Large intestine (tissue), 3 donors: ENCODE measurements around the gene SPINT2. TPM values are rescaled to one million over a fixed set of nuclear protein-coding genes. Genes with fewer than 3 reads are reported as not detected.

Experiments
- DNase-seq, 2 donors: peaks; one replicate each; pipeline versions ENCODE4 v3.0.0 to v3.0.0-alpha.2; 2013
- H3K27ac ChIP-seq: one replicate; pipeline ENCODE4 v1.5.1; 2013; ENCODE audit warnings: low read length
- H3K27me3 ChIP-seq: 2 replicates; pipeline ENCODE4 v1.6.1; 2013; ENCODE audit warnings: low read length; ENCODE audit not compliant: control insufficient read depth, insufficient read depth
- H3K36me3 ChIP-seq: 2 replicates; pipeline ENCODE4 v1.6.1; 2013; ENCODE audit warnings: low read length; ENCODE audit not compliant: control insufficient read depth, insufficient read depth
- H3K4me1 ChIP-seq: one replicate; pipeline ENCODE4 v1.6.1; 2013; ENCODE audit warnings: low read length; ENCODE audit not compliant: control insufficient read depth, insufficient read depth
- H3K4me3 ChIP-seq: one replicate; pipeline ENCODE4 v1.5.1; 2013; ENCODE audit warnings: low read length
- H3K9me3 ChIP-seq: one replicate; pipeline ENCODE4 v1.6.1; 2013; ENCODE audit warnings: mild to moderate bottlenecking, low read depth, low read length, moderate library complexity; ENCODE audit not compliant: control insufficient read depth
- WGBS: methylation state at CpG from one replicate; pipeline ENCODE4 v1.1.5; 2013; ENCODE audit warnings: low lambda C conversion rate; ENCODE audit not compliant: insufficient coverage; 5-methylcytosine and 5-hydroxymethylcytosine counted together
- polyA plus RNA-seq: library from polyadenylated mRNA; unstranded; fragments of 120-200 nt; gene quantifications from one replicate; pipeline ENCODE4 v1.2.1, GENCODE V29; 2013

The SPINT2 gene
- polyA plus RNA-seq, 1 donor: 390 TPM

DNA sequence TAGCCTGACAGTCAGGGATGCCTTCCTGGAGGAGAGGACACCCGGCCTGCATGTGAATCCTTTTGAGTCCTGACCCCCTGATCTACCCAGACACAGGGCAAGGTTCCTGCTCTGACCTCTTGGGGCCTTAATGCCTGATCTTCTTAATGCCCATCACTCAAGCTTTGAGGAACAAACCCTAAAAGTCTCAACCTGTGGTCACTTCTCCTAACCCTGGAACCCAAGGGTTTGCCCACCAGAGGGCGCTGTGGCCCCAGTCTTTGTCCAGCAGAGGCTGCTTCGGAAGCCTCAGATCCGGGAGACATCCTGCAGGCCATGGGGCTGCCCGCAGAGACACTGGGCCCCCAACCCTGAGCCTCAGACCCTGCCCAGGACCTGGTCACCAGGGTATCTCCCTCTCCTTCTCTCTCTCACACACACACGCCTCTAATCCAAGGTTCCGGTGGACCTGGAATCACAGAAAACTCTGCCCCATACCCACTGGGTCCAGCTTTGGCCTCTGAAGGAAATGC is 30.6 kb upstream of the SPINT2 start:
- Histone ChIP-seq H3K36me3 (no peaks in the 10 kb centered on the region), H3K27ac (no peak overlapping the region), H3K4me3 (no peak overlapping the region), H3K9me3 (peaks cover 4% of the 10 kb centered on the region), H3K27me3 (peaks cover 27% of the 10 kb centered on the region), H3K4me1 (peaks cover 1% of the 10 kb centered on the region)
- WGBS: no CpG with 5 or more reads among the region's 7 CpGs
- peak; percentile 52 to 62 for DNase-seq

DNA sequence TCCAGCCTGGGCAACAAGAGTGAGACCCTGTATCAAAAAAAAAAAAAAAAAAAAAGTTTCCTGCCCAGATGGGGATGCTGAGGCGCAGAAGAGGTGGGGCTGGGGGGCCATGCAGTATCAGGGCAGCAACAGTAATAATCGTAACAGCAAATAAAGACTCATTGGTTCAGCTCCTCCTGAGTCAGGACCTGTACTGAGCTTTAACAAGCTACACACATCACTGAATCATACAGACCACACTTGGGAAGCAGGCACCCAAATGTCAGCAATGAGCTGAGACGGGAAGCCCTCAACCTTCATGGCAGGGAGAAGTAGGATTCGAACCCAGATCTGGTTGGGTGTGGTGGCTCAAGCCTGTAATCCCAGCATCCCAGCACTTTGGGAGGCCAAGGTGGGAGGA is 29.8 kb upstream of the SPINT2 start:
- H3K4me1 ChIP-seq: no peaks in the 10 kb centered on the region
- no peak for DNase-seq
- H3K27ac ChIP-seq: no peak overlapping the region
- no peak overlapping the region for H3K4me3 ChIP-seq
- WGBS: no CpG with 5 or more reads among the region's 4 CpGs
- H3K36me3 ChIP-seq: no peaks in the 10 kb centered on the region
- H3K9me3 ChIP-seq: no peaks in the 10 kb centered on the region
- peaks cover 21% of the 10 kb centered on the region for H3K27me3 ChIP-seq

DNA sequence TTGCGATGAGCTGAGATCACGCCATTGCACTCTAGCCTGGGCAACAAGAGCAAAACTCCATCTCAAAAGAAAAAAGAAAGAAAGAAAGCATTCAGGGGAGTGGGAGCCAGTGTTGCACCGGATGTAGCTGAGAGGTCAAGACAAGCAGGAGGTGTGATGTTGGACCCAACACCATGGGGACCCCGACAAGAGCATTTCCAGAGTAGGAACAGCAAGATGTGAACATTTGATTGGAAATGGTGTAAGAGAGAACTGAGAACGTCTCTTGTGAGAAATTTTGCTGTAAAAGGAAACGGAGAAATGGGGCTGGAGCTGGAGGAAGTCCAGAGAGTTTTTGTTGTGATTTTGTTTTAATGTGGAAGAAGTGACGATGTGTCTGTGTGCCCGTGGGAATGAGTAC is 24.6 kb upstream of the SPINT2 start:
- H3K36me3 ChIP-seq: no peaks in the 10 kb centered on the region
- no peaks in the 10 kb centered on the region for H3K9me3 ChIP-seq
- H3K27me3 ChIP-seq: no peaks in the 10 kb centered on the region
- H3K4me1 ChIP-seq: peaks cover 3% of the 10 kb centered on the region
- no peak overlapping the region for H3K4me3 ChIP-seq
- whole genome bisulfite sequencing: 79% methylated on average over 3 of the region's 8 CpGs
- no peak for DNase-seq
- H3K27ac ChIP-seq: no peak overlapping the region

DNA sequence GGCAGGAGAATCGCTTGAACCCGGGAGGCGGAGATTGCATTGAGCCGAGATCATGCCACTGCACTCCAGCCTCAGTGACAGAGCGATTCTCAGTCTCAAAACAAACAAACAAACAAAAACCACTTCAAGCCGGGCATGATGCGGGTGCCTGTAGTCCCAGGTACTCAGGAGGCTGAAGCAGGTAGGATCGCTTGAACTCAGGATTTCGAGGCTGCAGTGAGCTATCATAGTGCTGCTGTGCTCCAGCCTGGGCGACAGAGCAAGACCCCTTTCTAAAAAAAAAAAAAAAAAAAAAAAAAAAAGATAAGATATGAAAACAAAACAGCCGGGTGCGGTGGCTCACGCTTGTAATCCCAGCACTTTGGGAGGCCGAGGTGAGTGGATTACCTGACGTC is 21.1 kb upstream of the SPINT2 start:
- DNase-seq: no peak
- 60% methylated on average over 3 of the region's 15 CpGs for WGBS
- H3K27ac ChIP-seq: no peak overlapping the region

GRCh38 chr19:38245826-38246498 is 18.4 kb upstream of the SPINT2 start:
- Histone ChIP-seq H3K4me3 (no peak overlapping the region), H3K36me3 (no peaks in the 10 kb centered on the region), H3K27ac (no peak overlapping the region), H3K9me3 (no peaks in the 10 kb centered on the region), H3K27me3 (no peaks in the 10 kb centered on the region), H3K4me1 (peaks cover 27% of the 10 kb centered on the region)
- DNase-seq: no peak
- WGBS: 75% methylated on average over 3 of the region's 14 CpGs

More for the DNA sequence above, 21.1 kb upstream of the SPINT2 start:
- no peaks in the 10 kb centered on the region for H3K36me3 ChIP-seq
- no peaks in the 10 kb centered on the region for H3K27me3 ChIP-seq
- peak overlapping the region; percentile 33 for H3K4me3 ChIP-seq
- H3K9me3 ChIP-seq: no peaks in the 10 kb centered on the region
- peaks cover 10% of the 10 kb centered on the region for H3K4me1 ChIP-seq

DNA sequence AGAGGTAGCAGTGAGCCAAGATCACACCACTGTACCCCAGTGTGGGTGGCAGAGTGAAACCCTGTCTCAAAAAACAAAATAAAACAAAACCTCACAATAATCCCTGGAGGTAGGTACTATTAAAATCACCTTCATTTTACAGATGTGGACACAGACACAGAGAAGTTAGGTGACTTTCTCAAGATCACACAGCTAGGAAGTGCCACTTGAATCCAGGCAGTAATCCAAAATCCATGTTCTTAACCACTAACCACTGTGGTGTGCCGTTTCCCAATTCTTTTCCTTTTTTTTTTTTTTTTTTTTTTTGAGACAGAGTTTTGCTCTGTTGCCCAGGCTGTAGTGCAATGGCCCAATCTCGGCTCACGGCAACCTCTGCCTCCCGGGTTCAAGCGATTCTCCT is 17.2 kb upstream of the SPINT2 start:
- DNase-seq: no peak
- H3K9me3 ChIP-seq: no peaks in the 10 kb centered on the region
- H3K4me3 ChIP-seq: no peak overlapping the region
- no peaks in the 10 kb centered on the region for H3K36me3 ChIP-seq
- no peaks in the 10 kb centered on the region for H3K27me3 ChIP-seq
- H3K4me1 ChIP-seq: peaks cover 38% of the 10 kb centered on the region
- no peak overlapping the region for H3K27ac ChIP-seq
- 100% methylated on average over 1 of the region's 5 CpGs for WGBS

GRCh38 chr19:38247734-38248268 is 16.6 kb upstream of the SPINT2 start:
- 21% methylated on average over 2 of the region's 9 CpGs for whole genome bisulfite sequencing
- H3K4me1 ChIP-seq: peaks cover 43% of the 10 kb centered on the region
- peak in 1 of 2 donors; percentile 49 for DNase-seq
- no peaks in the 10 kb centered on the region for H3K27me3 ChIP-seq
- peak overlapping the region; percentile 57 for H3K27ac ChIP-seq
- H3K4me3 ChIP-seq: no peak overlapping the region
- no peaks in the 10 kb centered on the region for H3K9me3 ChIP-seq
- no peaks in the 10 kb centered on the region for H3K36me3 ChIP-seq

DNA sequence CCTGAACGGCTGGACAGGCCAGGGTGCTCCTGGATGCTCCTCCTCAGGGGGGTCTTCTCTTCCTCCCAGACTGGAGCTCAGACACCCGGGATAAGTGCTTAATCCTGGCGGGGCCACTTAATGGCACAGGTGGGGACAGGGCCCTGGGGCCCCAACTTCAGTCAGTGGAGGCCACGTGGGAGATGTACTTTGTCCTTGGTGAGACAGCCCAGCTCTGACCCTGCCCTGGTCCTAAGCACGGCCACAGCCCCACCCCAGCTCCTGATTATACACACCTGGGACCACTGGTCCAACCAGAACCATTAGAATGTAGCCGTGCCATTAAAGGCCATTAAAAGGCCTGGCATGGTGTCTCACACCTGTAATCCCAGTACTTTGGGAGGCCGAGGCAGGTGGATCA is 16.0 kb upstream of the SPINT2 start:
- Histone ChIP-seq H3K4me1 (peaks cover 50% of the 10 kb centered on the region), H3K27ac (peak overlapping the region; percentile 57), H3K27me3 (no peaks in the 10 kb centered on the region), H3K4me3 (no peak overlapping the region), H3K9me3 (no peaks in the 10 kb centered on the region), H3K36me3 (no peaks in the 10 kb centered on the region)
- peak; percentile 61 to 87 for DNase-seq
- WGBS: no CpG with 5 or more reads among the region's 7 CpGs

- no peaks in the 10 kb centered on the region for H3K9me3 ChIP-seq
- peaks cover 58% of the 10 kb centered on the region for H3K4me1 ChIP-seq
- H3K36me3 ChIP-seq: no peaks in the 10 kb centered on the region
- H3K4me3 ChIP-seq: no peak overlapping the region
- DNase-seq: no peak
- H3K27ac ChIP-seq: peak overlapping the region; percentile 91
- no peaks in the 10 kb centered on the region for H3K27me3 ChIP-seq
These were observed 13.9 kb upstream of the SPINT2 start for GRCh38 chr19:38250428-38250820.

- H3K36me3 ChIP-seq: no peaks in the 10 kb centered on the region
- peak overlapping the region; percentile 91 for H3K27ac ChIP-seq
- no peaks in the 10 kb centered on the region for H3K9me3 ChIP-seq
- H3K27me3 ChIP-seq: no peaks in the 10 kb centered on the region
- peaks cover 64% of the 10 kb centered on the region for H3K4me1 ChIP-seq
- H3K4me3 ChIP-seq: no peak overlapping the region
- peak; percentile 88 to 95 for DNase-seq
- 27% methylated on average over 2 of the region's 18 CpGs for WGBS
These were observed 13.4 kb upstream of the SPINT2 start for GRCh38 chr19:38250821-38251563.
